SK-N-SH (cell line): ENCODE results near the gene EZH1. TPM values are rescaled to one million over a fixed set of nuclear protein-coding genes. Genes with fewer than 3 reads are reported as not detected.
A peak's percentile ranks its signal among the peaks of the same experiment; 100 is the strongest.

Experiments used
- CTCF ChIA-PET: fragments of 300-600, 350-600 bp; formaldehyde crosslinking; extraction: SDS; loops from one replicate; lab custom pipeline; 2021; lab: Yijun Ruan, JAX
- POLR2A ChIA-PET: fragments of 350-600 bp; sonication (Branson Sonifier 250); formaldehyde crosslinking; extraction: SDS; loops from one replicate; lab custom pipeline; 2020; ENCODE audit warnings: antibody characterized with exemption, inconsistent platforms; lab: Yijun Ruan, JAX
- DNase-seq: peaks from one replicate; pipeline ENCODE4 v3.0.0; 2012
- H2AFZ ChIP-seq: fragments of 200-600 bp; sonication (generic); 2 replicates; pipeline ENCODE4 v1.8.1; 2016; ENCODE audit warnings: antibody characterized with exemption, mild to moderate bottlenecking, low read depth
- H3F3A ChIP-seq: fragments of 200-600 bp; sonication (generic); replicated peaks from 2 replicates; pipeline ENCODE3; 2016; ENCODE audit warnings: antibody characterized with exemption, mild to moderate bottlenecking; ENCODE audit not compliant: insufficient read depth
- H3K27ac ChIP-seq, 2 experiments: fragments of 200-500 bp in 1 of 2; fragments of 200-600 bp in 1 of 2; sonication (Bioruptor generic) in 1 of 2; sonication (generic), shearing (Covaris generic) in 1 of 2; 2 replicates each; pipeline versions ENCODE4 v1.5.1 to v1.6.1; 2014 to 2016; ENCODE audit warnings: low read depth in 2 of 2, inconsistent platforms in 1 of 2, low read length in 1 of 2, mild to moderate bottlenecking in 1 of 2, mixed read lengths in 1 of 2
- H3K27me3 ChIP-seq: fragments of 200-600 bp; sonication (generic), shearing (Covaris generic); 2 replicates; pipeline ENCODE4 v1.6.1; 2016; ENCODE audit warnings: mixed run types; ENCODE audit not compliant: insufficient read depth
- H3K36me3 ChIP-seq, 2 experiments: fragments of 200-500 bp in 1 of 2; fragments of 200-600 bp in 1 of 2; sonication (Bioruptor generic) in 1 of 2; sonication (generic) in 1 of 2; replicated peaks in 1 of 2; 2 replicates each; pipeline versions ENCODE3 to v1.5.1; 2014 to 2016; ENCODE audit warnings: low read length in 1 of 2, mild to moderate bottlenecking in 1 of 2; ENCODE audit not compliant: insufficient read depth in 2 of 2, control insufficient read depth in 1 of 2
- H3K4me1 ChIP-seq, 2 experiments: fragments of 200-500 bp in 1 of 2; fragments of 200-600 bp in 1 of 2; sonication (Bioruptor generic) in 1 of 2; sonication (generic), shearing (Covaris generic) in 1 of 2; 2 replicates each; pipeline versions ENCODE4 v1.5.1 to v1.6.1; 2014 to 2016; ENCODE audit warnings: low read depth in 1 of 2, low read length in 1 of 2, mixed run types in 1 of 2; ENCODE audit not compliant: insufficient read depth in 2 of 2, control insufficient read depth in 1 of 2
- H3K4me2 ChIP-seq: fragments of 200-600 bp; sonication (generic), shearing (Covaris generic); 2 replicates; pipeline ENCODE4 v1.6.1; 2017; ENCODE audit warnings: mixed run types
- H3K4me3 ChIP-seq, 2 experiments: fragments of 200-500 bp in 1 of 2; fragments of 200-600 bp in 1 of 2; sonication (Bioruptor generic) in 1 of 2; sonication (generic), shearing (Covaris generic) in 1 of 2; 2 replicates each; pipeline versions ENCODE4 v1.5.1 to v1.8.1; 2014 to 2016; ENCODE audit warnings: low read depth in 2 of 2, inconsistent platforms in 1 of 2, low read length in 1 of 2, mild to moderate bottlenecking in 1 of 2, mixed read lengths in 1 of 2, moderate library complexity in 1 of 2
- H3K79me2 ChIP-seq: fragments of 200-600 bp; sonication (generic); 2 replicates; pipeline ENCODE4 v1.8.1; 2017; ENCODE audit warnings: mild to moderate bottlenecking; ENCODE audit not compliant: insufficient read depth
- H3K9ac ChIP-seq: fragments of 200-600 bp; sonication (generic); 2 replicates; pipeline ENCODE4 v1.6.1; 2017; ENCODE audit warnings: mixed run types
- H3K9me2 ChIP-seq: fragments of 200-600 bp; sonication (generic); 2 replicates; pipeline ENCODE4 v1.6.1; 2017; ENCODE audit warnings: mixed run types
- H3K9me3 ChIP-seq: fragments of 200-600 bp; sonication (generic); 2 replicates; pipeline ENCODE4 v1.6.1; 2017; ENCODE audit warnings: mixed run types, mild to moderate bottlenecking, moderate library complexity
- H4K20me1 ChIP-seq: fragments of 200-600 bp; sonication (generic); 2 replicates; pipeline ENCODE4 v1.6.1; 2017; ENCODE audit warnings: mild to moderate bottlenecking, mixed run types; ENCODE audit not compliant: insufficient read depth
- CHD2 ChIP-seq: fragments of 150-350 bp; IDR thresholded peaks from 2 replicates; pipeline ENCODE4 v1.6.1; 2018; ENCODE audit warnings: low read length; ENCODE audit not compliant: partially characterized antibody
- FOSL2 ChIP-seq: IDR thresholded peaks from 2 replicates; pipeline ENCODE4 v1.4.0; 2012; ENCODE audit warnings: low read depth, mild to moderate bottlenecking, moderate library complexity, borderline replicate concordance
- GATA2 ChIP-seq: sonication (generic); formaldehyde crosslinking; IDR thresholded peaks from 2 replicates; pipeline ENCODE4 v1.5.0; 2020; ENCODE audit warnings: mild to moderate bottlenecking, missing genetic modification reagents
- MXI1 ChIP-seq: IDR thresholded peaks from 2 replicates; pipeline ENCODE4 v1.6.1; 2012; ENCODE audit warnings: mild to moderate bottlenecking, low read depth, low read length, improper control_type of control experiment
- NRF1 ChIP-seq: IDR thresholded peaks from 2 replicates; pipeline ENCODE4 v1.6.1; 2012; ENCODE audit warnings: low read depth, mild to moderate bottlenecking, low read length
- PBX3 ChIP-seq: IDR thresholded peaks from 2 replicates; pipeline ENCODE4; 2012
- SIN3A ChIP-seq: IDR thresholded peaks from 2 replicates; pipeline ENCODE4 v1.6.1; 2012; ENCODE audit warnings: low read depth, mild to moderate bottlenecking, low read length, moderate library complexity, borderline replicate concordance
- WGBS: methylation state at CpG from one replicate; pipeline ENCODE4 v1.1.6; 2017; ENCODE audit warnings: low lambda C conversion rate; 5-methylcytosine and 5-hydroxymethylcytosine counted together
- polyA plus RNA-seq, 3 experiments: library from polyadenylated mRNA; depleted of rRNA; stranded (reverse); fragments of >200 nt; gene quantifications; 2 replicates each; pipeline ENCODE4 v1.2.3, GENCODE V29; 2012
- TF ChIP-seq, protein P1 (sequence below): fragments of 200-600 bp; sonication (generic); IDR thresholded peaks from 2 replicates; pipeline ENCODE4 v1.6.1; 2017; ENCODE audit warnings: antibody characterized with exemption, mild to moderate bottlenecking, moderate library complexity

The EZH1 gene
- polyA plus RNA-seq, 1 of the 3 experiments (the other 2 are of a cell fraction) = 28.6 TPM

DNA sequence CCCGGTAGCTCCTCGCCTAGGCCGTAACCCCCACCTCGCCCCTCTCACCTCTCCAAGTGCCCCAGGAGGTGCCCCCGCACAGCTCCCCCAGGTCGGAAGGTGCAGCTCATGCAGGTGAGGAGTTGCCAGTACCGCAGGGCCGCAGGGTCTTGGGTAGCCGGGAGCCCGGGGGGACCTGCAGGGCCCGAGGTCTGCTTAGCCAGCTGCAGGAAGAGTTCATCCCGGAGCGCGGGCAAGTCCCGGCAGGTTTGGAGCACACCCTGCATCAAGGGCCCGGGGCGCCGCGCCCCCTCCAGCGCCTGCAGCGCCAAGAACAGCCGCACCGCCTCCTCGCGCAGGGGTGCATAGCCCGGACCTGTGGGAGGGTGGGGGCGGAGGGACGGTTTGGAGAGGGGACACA is 72.8 kb downstream of the EZH1 start (continued):
- TF ChIP-seq, protein P1, sequence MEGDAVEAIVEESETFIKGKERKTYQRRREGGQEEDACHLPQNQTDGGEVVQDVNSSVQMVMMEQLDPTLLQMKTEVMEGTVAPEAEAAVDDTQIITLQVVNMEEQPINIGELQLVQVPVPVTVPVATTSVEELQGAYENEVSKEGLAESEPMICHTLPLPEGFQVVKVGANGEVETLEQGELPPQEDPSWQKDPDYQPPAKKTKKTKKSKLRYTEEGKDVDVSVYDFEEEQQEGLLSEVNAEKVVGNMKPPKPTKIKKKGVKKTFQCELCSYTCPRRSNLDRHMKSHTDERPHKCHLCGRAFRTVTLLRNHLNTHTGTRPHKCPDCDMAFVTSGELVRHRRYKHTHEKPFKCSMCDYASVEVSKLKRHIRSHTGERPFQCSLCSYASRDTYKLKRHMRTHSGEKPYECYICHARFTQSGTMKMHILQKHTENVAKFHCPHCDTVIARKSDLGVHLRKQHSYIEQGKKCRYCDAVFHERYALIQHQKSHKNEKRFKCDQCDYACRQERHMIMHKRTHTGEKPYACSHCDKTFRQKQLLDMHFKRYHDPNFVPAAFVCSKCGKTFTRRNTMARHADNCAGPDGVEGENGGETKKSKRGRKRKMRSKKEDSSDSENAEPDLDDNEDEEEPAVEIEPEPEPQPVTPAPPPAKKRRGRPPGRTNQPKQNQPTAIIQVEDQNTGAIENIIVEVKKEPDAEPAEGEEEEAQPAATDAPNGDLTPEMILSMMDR = no peak
- TF ChIP-seq MXI1 (no peak), FOSL2 (no peak), SIN3A (no peak), GATA2 (CRISPR knock-in tag) (no peak), CHD2 (no peak)

DNA sequence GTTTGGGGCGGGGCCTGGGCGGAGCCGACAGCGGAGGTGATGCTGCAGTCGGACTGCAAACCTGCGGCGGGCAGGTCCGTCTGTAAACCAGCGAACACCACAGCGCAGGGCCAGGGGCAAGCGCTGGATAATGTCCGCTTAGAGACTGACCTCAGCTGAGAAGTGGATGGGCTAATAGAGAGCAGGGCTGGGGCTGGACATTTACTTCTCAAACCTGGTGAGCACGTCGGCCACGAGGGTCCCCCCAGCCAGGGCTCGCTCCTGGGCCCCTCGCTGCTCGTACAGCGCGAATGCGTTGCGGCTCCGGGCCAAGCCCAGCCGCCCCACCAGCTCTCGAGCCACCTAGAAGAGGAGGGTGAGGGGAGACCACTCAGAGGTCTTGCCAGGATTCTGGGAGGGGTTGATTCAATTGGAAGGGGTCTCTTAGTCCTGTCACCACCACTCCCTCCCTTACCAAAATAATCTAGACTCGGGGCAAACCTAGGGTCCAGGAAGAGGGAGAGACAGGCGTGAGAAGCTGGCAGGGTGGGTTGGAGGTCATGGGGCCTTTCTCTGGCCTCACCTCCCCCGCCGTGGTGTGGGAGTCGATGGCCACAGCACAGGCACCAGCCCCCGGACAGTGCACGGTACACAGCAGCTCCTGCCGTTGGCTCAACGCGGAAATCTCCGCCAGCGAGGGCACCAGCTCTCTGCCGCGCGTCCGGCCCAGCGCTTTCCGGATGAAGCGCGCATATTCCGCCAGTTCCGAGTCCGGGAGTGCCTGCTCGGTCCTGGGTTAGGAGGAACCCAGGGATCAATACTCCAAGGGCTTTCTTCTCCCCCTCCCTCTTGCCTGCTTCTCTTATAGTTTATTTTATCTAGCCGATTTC is 73.8 kb downstream of the EZH1 start:
- Histone ChIP-seq H3K9me3 (no peaks in the 10 kb centered on the region), H3K79me2 (peaks cover 36% of the 10 kb centered on the region), H3F3A (peaks cover 18% of the 10 kb centered on the region), H2AFZ (no peak overlapping the region), H4K20me1 (peaks cover 26% of the 10 kb centered on the region), H3K9ac (no peak overlapping the region), H3K36me3 (peaks cover 32 to 52% of the 10 kb centered on the region in 2 experiments), H3K9me2 (no peaks in the 10 kb centered on the region), H3K27ac (no peak overlapping the region; a peak in 1 of 4 replicates), H3K4me1 (peaks cover 17 to 49% of the 10 kb centered on the region in 2 experiments), H3K4me2 (no peak overlapping the region), H3K4me3 (no peak overlapping the region), H3K27me3 (no peaks in the 10 kb centered on the region)
- peak; percentile 58 for DNase-seq
- WGBS = 96% methylated on average over 34 of the region's 50 CpGs
- ChIA-PET POLR2A (interaction anchor here (1.0 kb wide), 1 partner anchor 10 kb away, joined by 4 read pairs; no protein-coding TSS in a partner anchor), CTCF (interaction anchor here (0.7 to 6.2 kb wide), 5 partner anchors 9 to 93 kb away, joined by 4 to 37 read pairs (median 4); partner anchors contain the start of gene PSMC3IP)
- TF ChIP-seq NRF1 (no peak), SIN3A (no peak), PBX3 (no peak)
